ENCODE data around the gene ZNF112. TPM values are rescaled to one million over a fixed set of nuclear protein-coding genes. Genes with fewer than 3 reads are reported as not detected.
A peak's percentile ranks its signal among the peaks of the same experiment; 100 is the strongest.
"Not testable (repeated sequence)": the region's sequence is repeated elsewhere in the genome, so short reads cannot be mapped to it uniquely, and the experiment has no call there.

ZNF112 gene
- total RNA-seq = 6.5 and 7.7 TPM in 2 replicates

DNA sequence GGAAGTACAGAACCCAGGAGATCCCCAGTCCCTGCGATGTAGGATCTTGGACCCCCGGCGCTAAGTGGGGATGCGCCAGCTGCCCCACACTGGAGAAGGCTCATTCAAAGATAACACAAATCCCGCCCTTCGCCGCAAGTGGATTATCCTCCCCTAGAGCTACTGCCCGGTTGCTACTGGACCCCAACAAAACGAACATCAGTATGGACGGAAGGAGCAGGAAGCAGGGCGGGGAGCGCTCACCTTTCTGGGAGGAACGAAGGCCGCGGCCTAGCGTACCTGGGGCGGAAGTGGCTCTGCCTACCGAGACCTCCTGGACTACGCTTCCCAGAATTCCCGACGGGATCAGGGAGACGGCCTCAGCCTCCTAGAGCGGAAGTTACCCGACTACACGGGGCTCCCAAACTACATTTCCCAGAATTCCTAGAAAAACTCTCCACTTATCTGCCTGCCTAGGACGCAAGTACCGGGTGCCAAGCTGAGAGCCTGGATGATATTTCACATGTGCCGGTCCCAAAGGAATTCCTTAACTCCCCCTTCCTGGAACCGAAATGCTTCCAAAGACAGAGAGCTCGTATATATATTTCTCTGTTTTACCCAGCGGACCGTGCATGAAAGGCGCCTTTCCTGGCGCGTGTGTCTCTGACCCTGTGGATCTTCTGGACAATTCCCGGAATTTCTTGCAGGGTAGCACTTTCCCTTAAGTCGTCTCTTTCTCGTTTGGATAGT lies at the start of gene ZNF112:
ZNF112 (minus strand) TSS at position 298 of the 729 bp plus-strand sequence. CDS start 16,141 bp downstream, outside the sequence.
- Histone ChIP-seq H3K36me3 (ENCODE audit: insufficient read depth, low read length) (no peaks in the 10 kb centered on the region), H2AFZ (ENCODE audit: low read length) (peak within 1 kb of the TSS; percentile 99), H3K79me2 (ENCODE audit: insufficient read depth, low read length) (peaks cover 33% of the 10 kb centered on the region), H3K4me2 (ENCODE audit: insufficient read depth, low read length) (peak within 1 kb of the TSS; percentile 64), H3K9me3 (ENCODE audit: low read depth, low read length) (no peaks in the 10 kb centered on the region), H3K27me3 (ENCODE audit: insufficient read depth, low read length) (no peaks in the 10 kb centered on the region), H3K4me3 (ENCODE audit: insufficient read depth, low read length) (peak within 1 kb of the TSS; percentile 88), H3K4me1 (ENCODE audit: insufficient read depth, low read length) (peaks cover 6% of the 10 kb centered on the region), H4K20me1 (ENCODE audit: insufficient read depth, low read length) (no peaks in the 10 kb centered on the region), H3K27ac (ENCODE audit: low read depth, low read length) (peak within 1 kb of the TSS; percentile 55)
- DNase-seq (ENCODE audit: insufficient read length, low spot score, missing footprints) = peak; percentile 32
- TF ChIP-seq, protein P1, sequence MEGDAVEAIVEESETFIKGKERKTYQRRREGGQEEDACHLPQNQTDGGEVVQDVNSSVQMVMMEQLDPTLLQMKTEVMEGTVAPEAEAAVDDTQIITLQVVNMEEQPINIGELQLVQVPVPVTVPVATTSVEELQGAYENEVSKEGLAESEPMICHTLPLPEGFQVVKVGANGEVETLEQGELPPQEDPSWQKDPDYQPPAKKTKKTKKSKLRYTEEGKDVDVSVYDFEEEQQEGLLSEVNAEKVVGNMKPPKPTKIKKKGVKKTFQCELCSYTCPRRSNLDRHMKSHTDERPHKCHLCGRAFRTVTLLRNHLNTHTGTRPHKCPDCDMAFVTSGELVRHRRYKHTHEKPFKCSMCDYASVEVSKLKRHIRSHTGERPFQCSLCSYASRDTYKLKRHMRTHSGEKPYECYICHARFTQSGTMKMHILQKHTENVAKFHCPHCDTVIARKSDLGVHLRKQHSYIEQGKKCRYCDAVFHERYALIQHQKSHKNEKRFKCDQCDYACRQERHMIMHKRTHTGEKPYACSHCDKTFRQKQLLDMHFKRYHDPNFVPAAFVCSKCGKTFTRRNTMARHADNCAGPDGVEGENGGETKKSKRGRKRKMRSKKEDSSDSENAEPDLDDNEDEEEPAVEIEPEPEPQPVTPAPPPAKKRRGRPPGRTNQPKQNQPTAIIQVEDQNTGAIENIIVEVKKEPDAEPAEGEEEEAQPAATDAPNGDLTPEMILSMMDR (IDR thresholded peaks at IDR 0.05; ENCODE audit: extremely low read depth, low read depth, low read length) = no peak

DNA sequence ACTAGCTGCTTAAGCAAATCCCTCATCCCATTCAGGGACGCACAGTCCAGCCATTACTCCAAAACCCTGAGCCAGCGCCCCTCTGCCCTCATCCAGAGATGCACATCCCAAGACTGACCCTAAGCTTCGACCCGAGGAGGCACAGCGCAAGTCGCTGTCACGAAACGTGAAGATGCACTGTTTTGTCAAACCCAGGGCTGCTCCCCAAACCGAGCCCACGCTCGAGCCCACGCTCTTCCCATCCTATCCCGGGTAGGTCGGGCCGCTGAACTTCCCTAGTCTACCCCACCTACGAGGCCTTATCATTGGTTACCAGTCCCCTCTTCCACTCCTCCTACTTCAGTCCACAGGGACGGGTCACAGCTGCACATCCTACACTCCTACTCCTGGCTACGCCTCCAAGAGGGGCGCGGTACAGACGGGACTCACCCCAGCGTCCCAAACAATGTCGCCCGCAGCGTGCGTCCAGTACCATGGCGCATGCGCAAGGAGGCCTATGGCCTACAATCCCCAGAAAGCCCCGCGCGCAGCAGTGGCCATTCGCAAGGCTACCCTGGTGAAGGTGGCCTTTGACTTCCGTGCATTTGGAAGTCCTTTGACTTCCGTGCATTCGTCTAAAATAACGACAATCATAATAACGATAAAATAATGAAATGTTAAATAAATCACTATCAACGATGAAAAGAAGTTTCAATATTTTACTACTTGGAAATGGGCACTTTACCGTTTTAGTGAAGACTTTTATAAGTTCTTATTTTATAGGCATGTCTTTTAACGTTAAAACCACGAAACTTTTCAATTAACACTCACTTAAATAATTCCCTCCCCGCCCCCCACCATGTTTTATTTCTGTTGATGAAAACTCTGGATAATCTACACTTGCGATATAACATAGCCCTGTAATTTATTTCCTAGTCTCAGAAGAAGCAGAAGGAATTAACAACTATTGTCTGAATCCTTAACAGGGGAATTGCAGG lies 44.9 kb upstream of the ZNF112 start, which contains the start of gene ZNF285:
ZNF285 (minus strand) TSS at position 470 of the 977 bp plus-strand sequence. CDS start 4,395 bp downstream, outside the sequence.
- H3K27ac ChIP-seq (ENCODE audit: low read depth, low read length) = peak within 1 kb of the TSS; percentile 31
- peak within 1 kb of the TSS; percentile 92 for H3K4me2 ChIP-seq (ENCODE audit: insufficient read depth, low read length)
- H3K27me3 ChIP-seq (ENCODE audit: insufficient read depth, low read length) = no peaks in the 10 kb centered on the region
- TF ChIP-seq, protein P1 (IDR thresholded peaks at IDR 0.05; ENCODE audit: extremely low read depth, low read depth, low read length) = no peak
- H3K4me1 ChIP-seq (ENCODE audit: insufficient read depth, low read length) = no peaks in the 10 kb centered on the region
- no peaks in the 10 kb centered on the region for H4K20me1 ChIP-seq (ENCODE audit: insufficient read depth, low read length)
- H3K36me3 ChIP-seq (ENCODE audit: insufficient read depth, low read length) = no peaks in the 10 kb centered on the region
- peak within 1 kb of the TSS; percentile 99 for H2AFZ ChIP-seq (ENCODE audit: low read length)
- no peaks in the 10 kb centered on the region for H3K9me3 ChIP-seq (ENCODE audit: low read depth, low read length)
- H3K4me3 ChIP-seq (ENCODE audit: insufficient read depth, low read length) = peak within 1 kb of the TSS; percentile 83
- H3K79me2 ChIP-seq (ENCODE audit: insufficient read depth, low read length) = no peaks in the 10 kb centered on the region
- peak; percentile 97 for DNase-seq (ENCODE audit: insufficient read length, low spot score, missing footprints)

DNA sequence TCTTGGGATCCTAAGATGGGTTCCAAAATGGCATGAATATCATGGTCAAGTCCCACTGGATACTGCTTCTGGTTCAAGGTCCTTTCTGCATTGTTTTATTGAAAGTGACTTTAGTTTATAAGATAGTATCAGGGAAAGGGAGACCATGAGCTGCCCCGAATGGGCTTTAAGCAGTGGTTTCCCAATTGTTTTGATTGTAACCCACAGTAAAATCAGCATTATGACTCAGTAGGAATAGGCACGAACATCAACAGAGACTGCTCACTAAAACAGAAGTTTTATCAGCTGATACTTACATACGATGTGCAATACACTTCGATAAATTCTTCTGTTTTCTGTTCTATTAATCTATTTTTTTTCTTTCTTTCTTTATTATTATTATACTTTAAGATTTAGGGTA lies 32.8 kb upstream of the ZNF112 start:
- H4K20me1 ChIP-seq (ENCODE audit: insufficient read depth, low read length); H3K36me3 ChIP-seq (ENCODE audit: insufficient read depth, low read length); H3K27me3 ChIP-seq (ENCODE audit: insufficient read depth, low read length); H3K27ac ChIP-seq (ENCODE audit: low read depth, low read length); H3K9me3 ChIP-seq (ENCODE audit: low read depth, low read length); H3K79me2 ChIP-seq (ENCODE audit: insufficient read depth, low read length); H3K4me3 ChIP-seq (ENCODE audit: insufficient read depth, low read length); H3K4me1 ChIP-seq (ENCODE audit: insufficient read depth, low read length); H3K4me2 ChIP-seq (ENCODE audit: insufficient read depth, low read length); H2AFZ ChIP-seq (ENCODE audit: low read length): not testable (repeated sequence)
- DNase-seq (ENCODE audit: insufficient read length, low spot score, missing footprints) = peak; percentile 29

DNA sequence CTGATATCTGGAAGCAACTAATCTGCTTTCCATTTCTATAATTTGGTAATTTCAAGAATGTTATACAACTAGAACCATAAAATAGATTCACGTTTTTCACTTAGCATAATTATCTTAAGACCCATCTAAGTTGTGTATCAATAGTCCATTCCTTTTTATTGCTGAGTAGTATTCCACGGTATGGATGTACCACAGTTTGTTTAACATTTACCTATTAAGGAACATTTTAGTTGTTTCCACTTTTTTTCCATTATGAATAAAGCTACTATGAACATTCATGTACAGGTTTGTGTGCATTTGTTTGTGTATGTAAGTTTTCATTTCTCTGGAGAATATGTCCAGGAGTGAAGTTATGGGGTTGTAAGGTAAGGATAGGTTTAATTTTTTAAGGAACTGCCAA lies 18.3 kb upstream of the ZNF112 start:
- Histone ChIP-seq H3K27ac (ENCODE audit: low read depth, low read length) (no peak overlapping the region), H3K9me3 (ENCODE audit: low read depth, low read length) (no peaks in the 10 kb centered on the region), H2AFZ (ENCODE audit: low read length) (no peak overlapping the region), H3K36me3 (ENCODE audit: insufficient read depth, low read length) (no peaks in the 10 kb centered on the region), H3K4me1 (ENCODE audit: insufficient read depth, low read length) (no peaks in the 10 kb centered on the region), H3K27me3 (ENCODE audit: insufficient read depth, low read length) (no peaks in the 10 kb centered on the region), H3K4me3 (ENCODE audit: insufficient read depth, low read length) (no peak overlapping the region), H3K79me2 (ENCODE audit: insufficient read depth, low read length) (no peaks in the 10 kb centered on the region), H3K4me2 (ENCODE audit: insufficient read depth, low read length) (no peak overlapping the region), H4K20me1 (ENCODE audit: insufficient read depth, low read length) (no peaks in the 10 kb centered on the region)
- DNase-seq (ENCODE audit: insufficient read length, low spot score, missing footprints) = no peak
- TF ChIP-seq, protein P1 (IDR thresholded peaks at IDR 0.05; ENCODE audit: extremely low read depth, low read depth, low read length) = no peak
